Measurements from ENCODE around the gene PPIF.

The PPIF gene

DNA sequence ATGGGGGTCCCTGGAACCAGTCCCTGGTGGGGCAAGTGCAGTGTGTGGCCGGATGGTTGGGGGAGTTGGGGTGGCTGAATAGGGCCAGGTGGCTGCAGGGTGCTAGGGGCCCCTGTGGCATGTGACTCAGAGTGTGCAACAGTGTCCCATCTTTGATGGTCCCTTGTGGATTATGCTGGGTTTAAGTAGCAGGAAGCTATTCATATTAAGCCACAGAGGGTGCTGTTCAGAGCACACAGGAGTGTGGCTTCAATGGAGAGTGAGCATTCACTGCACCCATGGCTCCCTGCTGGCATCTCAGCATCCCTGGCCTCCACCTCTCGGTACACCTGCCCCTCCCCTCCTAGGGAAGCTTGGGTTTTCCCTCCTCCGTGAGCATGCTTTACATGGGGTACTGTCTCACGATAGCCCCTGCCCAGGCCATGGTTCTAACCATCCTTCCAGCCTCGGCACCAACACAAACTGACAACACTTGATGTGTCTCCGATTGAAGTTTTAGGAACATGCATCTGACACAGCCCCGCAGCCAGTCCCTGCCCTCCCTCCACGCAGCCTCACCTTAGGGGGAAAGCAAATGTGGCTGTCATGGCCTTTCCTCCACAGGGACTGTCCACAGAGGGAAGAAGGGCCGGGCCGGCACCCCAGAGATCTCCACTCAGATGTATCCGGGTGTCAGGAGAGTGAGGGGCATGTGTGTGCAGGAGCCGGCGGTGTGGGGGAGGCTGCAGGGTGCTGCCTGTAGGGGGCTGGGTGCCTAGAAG lies 30.4 kb upstream of the PPIF start:
- peak in 1 of 2 experiments; percentile 45 for DNase-seq (ENCODE audit: low read depth in 1 of 2, low spot score in 1 of 2)
- no peak overlapping the region; the same call in 1 of the 2 replicates for H3K27ac ChIP-seq (replicated peaks)
- TF ChIP-seq POLR2AphosphoS5 (IDR thresholded peaks at IDR 0.05; ENCODE audit: low read depth), result peak; percentile 35; the same call in 1 of the 2 replicates
- no peak for TF ChIP-seq CTCF (IDR thresholded peaks at IDR 0.05; ENCODE audit: insufficient read depth, low read length)
- H3K4me3 ChIP-seq (replicated peaks; ENCODE audit: insufficient read depth, low read length), result no peak overlapping the region
- no peaks in the 10 kb centered on the region for H3K27me3 ChIP-seq (ENCODE audit: insufficient read depth, poor library complexity, severe bottlenecking)

- no peaks in the 10 kb centered on the region for H3K27me3 ChIP-seq (ENCODE audit: insufficient read depth, poor library complexity, severe bottlenecking)
- H3K27ac ChIP-seq (replicated peaks), result no peak overlapping the region
- no peak for TF ChIP-seq SPI1 (IDR thresholded peaks at IDR 0.05; ENCODE audit: borderline replicate concordance, low read depth)
- TF ChIP-seq POLR2AphosphoS5 (IDR thresholded peaks at IDR 0.05; ENCODE audit: low read depth), result no peak
- TF ChIP-seq REST (IDR thresholded peaks at IDR 0.05; ENCODE audit: insufficient replicate concordance, low read depth), result no peak
- TF ChIP-seq GABPA (IDR thresholded peaks at IDR 0.05; ENCODE audit: low read depth), result no peak
- no peak for TF ChIP-seq CTCF (IDR thresholded peaks at IDR 0.05; ENCODE audit: insufficient read depth, low read length)
- no peak overlapping the region for H3K4me3 ChIP-seq (replicated peaks; ENCODE audit: insufficient read depth, low read length)
- no peak for DNase-seq (ENCODE audit: low read depth in 1 of 2, low spot score in 1 of 2)
Measured at GRCh38 chr10:79318369-79318768, 28.9 kb upstream of the PPIF start.

GRCh38 chr10:79319115-79319771 lies 28.0 kb upstream of the PPIF start:
- Histone ChIP-seq H3K27me3 (ENCODE audit: insufficient read depth, poor library complexity, severe bottlenecking) (no peaks in the 10 kb centered on the region), H3K27ac (replicated peaks) (no peak overlapping the region), H3K4me3 (replicated peaks; ENCODE audit: insufficient read depth, low read length) (no peak overlapping the region)
- DNase-seq (ENCODE audit: low read depth in 1 of 2, low spot score in 1 of 2), result no peak
- TF ChIP-seq CTCF (IDR thresholded peaks at IDR 0.05; ENCODE audit: insufficient read depth, low read length) (no peak), REST (IDR thresholded peaks at IDR 0.05; ENCODE audit: insufficient replicate concordance, low read depth) (no peak)

Measured in HL-60 (cell line).